ENCODE data around the gene SPO11. TPM values are rescaled to one million over a fixed set of nuclear protein-coding genes. Genes with fewer than 3 reads are reported as not detected.

The SPO11 gene
- total and polyA plus RNA-seq, 9 of the 15 experiments (the other 6 are each of a cell fraction or from before 2014, with no cell fraction given): not detected

DNA sequence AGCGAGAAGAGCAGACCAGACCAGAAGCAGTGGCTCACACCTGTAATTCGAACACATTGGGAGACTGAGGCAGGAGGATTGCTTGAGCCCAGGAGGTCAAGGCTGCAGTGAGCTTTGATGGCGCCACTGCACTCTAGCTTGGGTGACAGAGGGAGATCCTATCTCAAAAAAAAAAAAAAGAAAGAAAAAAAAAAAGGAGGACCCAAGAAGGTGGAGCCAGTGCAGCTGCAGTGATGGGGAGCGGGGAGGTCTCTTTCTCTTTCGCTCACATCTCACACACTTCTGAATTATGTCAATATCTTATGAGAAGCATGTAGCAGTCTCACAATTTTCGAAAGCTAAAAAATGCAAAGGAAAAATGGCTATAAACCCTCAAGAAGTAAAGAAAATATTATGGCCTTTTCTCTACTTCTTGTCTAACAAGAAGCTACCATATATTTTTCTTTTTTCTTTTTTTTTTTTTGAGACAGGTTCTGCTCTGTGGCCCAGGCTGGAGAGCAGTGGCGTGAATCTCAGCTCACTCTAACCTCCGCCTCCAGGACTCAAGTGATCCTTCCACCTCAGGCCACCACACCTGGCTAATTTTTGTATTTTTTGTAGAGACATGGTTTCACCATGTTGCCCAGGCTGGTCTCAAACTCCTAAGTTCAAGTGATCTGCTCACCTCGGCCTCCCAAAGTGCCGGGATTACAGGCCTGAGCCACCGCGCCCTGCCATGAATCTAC, 3.8 kb upstream of the SPO11 start:
- CTCF ChIA-PET (ENCODE audit: low intra/inter-chr PET ratio): no interaction called here
- FAIRE-seq: no peak
- H2AFZ ChIP-seq (ENCODE audit: low read depth, low read length): no peak overlapping the region
- no peak overlapping the region for H3K9ac ChIP-seq (ENCODE audit: insufficient read depth in 1 of 2, low read depth in 2 of 2, low read length in 2 of 2)
- TF ChIP-seq GABPB1 (CRISPR knock-in tag; IDR thresholded peaks at IDR 0.05) (no peak), ZNF384 (IDR thresholded peaks at IDR 0.05; ENCODE audit: low read depth, low read length) (peak; percentile 59)
- H3K9me1 ChIP-seq (ENCODE audit: control insufficient read depth, insufficient read depth, low read length): no peaks in the 10 kb centered on the region
- no peaks in the 10 kb centered on the region for H3K36me3 ChIP-seq (ENCODE audit: control insufficient read depth, insufficient read depth, low read length)
- H3K4me1 ChIP-seq (replicated peaks in 1 of 2; ENCODE audit: control insufficient read depth in 2 of 2, insufficient read depth in 2 of 2, low read length in 2 of 2): peaks cover 2 to 7% of the 10 kb centered on the region in 2 experiments; a peak in 2 of 5 replicates
- WGBS (ENCODE audit: insufficient coverage, low coverage, missing lambda C conversion rate): 3% methylated on average over 11 of the region's 12 CpGs
- no peak overlapping the region for H3K4me2 ChIP-seq (ENCODE audit: insufficient read depth, low read length)
- no peak overlapping the region for H3K4me3 ChIP-seq
- 0 out of 2 replicates have a peak, but pooled peaks cover 4% of the 10 kb centered on the region for H4K20me1 ChIP-seq (replicated peaks; ENCODE audit: control insufficient read depth, insufficient read depth, low read length)
- intact Hi-C loops (cut with micrococcal nuclease): no loop called here
- no peak for ATAC-seq
- no peaks in the 10 kb centered on the region for H3K79me2 ChIP-seq (ENCODE audit: control insufficient read depth, insufficient read depth, low read length)
- no peak overlapping the region for H3K27ac ChIP-seq (ENCODE audit: extremely low read depth, low read depth, low read length)
- POLR2A ChIA-PET: interaction anchor here (0.6 kb wide), 1 partner anchor 26 kb away, joined by 3 read pairs; no protein-coding TSS in a partner anchor
- no peak for DNase-seq (ENCODE audit: extremely low read depth in 1 of 4, low spot score in 3 of 4)
- H3K9me3 ChIP-seq (replicated peaks; ENCODE audit: control insufficient read depth, insufficient read depth, low read depth, low read length): no peaks in the 10 kb centered on the region
- in situ Hi-C loops (cut with MboI): no loop called here
- H3K27me3 ChIP-seq (ENCODE audit: control insufficient read depth in 2 of 2, insufficient read depth in 2 of 2, low read length in 2 of 2): peaks cover 19 to 38% of the 10 kb centered on the region in 2 experiments; a peak in 4 of 5 replicates
- BruUV-seq (replicated peaks): no TSS peak

DNA sequence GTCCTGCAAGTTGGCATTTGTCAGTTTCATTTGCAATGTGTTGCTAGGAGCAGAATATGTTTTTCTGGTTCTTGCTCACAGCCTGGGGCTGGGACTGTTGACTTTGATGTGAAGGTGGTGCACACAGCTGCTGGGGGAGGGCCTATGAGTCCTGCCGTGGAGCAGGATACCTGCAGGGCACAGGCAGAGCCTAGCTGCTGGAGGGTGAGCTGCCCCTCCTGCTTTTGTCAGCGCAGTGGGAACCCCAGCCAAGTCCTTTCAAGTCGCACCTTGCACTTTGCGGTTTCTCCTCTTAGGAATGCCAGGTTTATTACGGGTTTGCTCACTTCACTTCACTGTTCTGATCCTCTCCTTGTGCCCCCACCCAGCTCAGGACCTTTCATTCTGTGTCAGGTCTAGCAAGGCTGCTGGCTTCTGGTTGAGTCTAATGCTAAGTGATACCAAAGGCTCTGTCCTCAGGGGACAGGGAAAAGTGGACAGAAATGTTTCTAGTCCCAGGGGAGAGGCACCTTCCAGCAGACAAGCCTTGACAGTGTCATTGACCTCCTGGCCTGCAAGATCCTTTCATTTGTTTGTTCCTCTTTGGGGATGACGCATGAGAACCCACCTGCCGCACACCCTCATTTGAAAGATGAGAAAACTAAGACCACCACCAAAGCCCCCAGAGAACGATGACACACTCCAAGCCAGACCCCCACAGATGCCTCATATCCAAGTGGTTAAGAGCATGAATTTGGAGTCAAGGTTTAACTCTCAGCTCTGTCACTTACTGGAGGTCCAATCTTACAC, 2.7 kb upstream of the SPO11 start:
- Histone ChIP-seq H4K20me1 (replicated peaks; ENCODE audit: control insufficient read depth, insufficient read depth, low read length) (0 out of 2 replicates have a peak, but pooled peaks cover 4% of the 10 kb centered on the region), H3K9ac (ENCODE audit: insufficient read depth in 1 of 2, low read depth in 2 of 2, low read length in 2 of 2) (no peak overlapping the region), H3K36me3 (ENCODE audit: control insufficient read depth, insufficient read depth, low read length) (no peaks in the 10 kb centered on the region), H3K9me1 (ENCODE audit: control insufficient read depth, insufficient read depth, low read length) (no peaks in the 10 kb centered on the region), H3K4me1 (replicated peaks in 1 of 2; ENCODE audit: control insufficient read depth in 2 of 2, insufficient read depth in 2 of 2, low read length in 2 of 2) (peaks cover 2 to 7% of the 10 kb centered on the region in 2 experiments; a peak in 2 of 5 replicates), H3K27me3 (ENCODE audit: control insufficient read depth in 2 of 2, insufficient read depth in 2 of 2, low read length in 2 of 2) (peaks cover 15 to 33% of the 10 kb centered on the region in 2 experiments; a peak in 4 of 5 replicates), H2AFZ (ENCODE audit: low read depth, low read length) (no peak overlapping the region), H3K4me3 (no peak overlapping the region), H3K9me3 (replicated peaks; ENCODE audit: control insufficient read depth, insufficient read depth, low read depth, low read length) (no peaks in the 10 kb centered on the region), H3K79me2 (ENCODE audit: control insufficient read depth, insufficient read depth, low read length) (no peaks in the 10 kb centered on the region), H3K27ac (ENCODE audit: extremely low read depth, low read depth, low read length) (no peak overlapping the region), H3K4me2 (ENCODE audit: insufficient read depth, low read length) (no peak overlapping the region)
- 2% methylated on average over 8 of the region's 8 CpGs for WGBS (ENCODE audit: insufficient coverage, low coverage, missing lambda C conversion rate)
- in situ Hi-C loops (cut with MboI) (no loop called here), intact Hi-C loops (cut with micrococcal nuclease) (no loop called here)
- ATAC-seq: no peak
- no peak for FAIRE-seq
- no peak for DNase-seq (ENCODE audit: extremely low read depth in 1 of 4, low spot score in 3 of 4)
- CTCF ChIA-PET (ENCODE audit: low intra/inter-chr PET ratio): no interaction called here
- POLR2A ChIA-PET: interaction anchor here (0.6 kb wide), 2 partner anchors 12 to 50 kb away, joined by 3 read pairs; no protein-coding TSS in a partner anchor
- BruUV-seq (replicated peaks): no TSS peak
- TF ChIP-seq, protein P1, sequence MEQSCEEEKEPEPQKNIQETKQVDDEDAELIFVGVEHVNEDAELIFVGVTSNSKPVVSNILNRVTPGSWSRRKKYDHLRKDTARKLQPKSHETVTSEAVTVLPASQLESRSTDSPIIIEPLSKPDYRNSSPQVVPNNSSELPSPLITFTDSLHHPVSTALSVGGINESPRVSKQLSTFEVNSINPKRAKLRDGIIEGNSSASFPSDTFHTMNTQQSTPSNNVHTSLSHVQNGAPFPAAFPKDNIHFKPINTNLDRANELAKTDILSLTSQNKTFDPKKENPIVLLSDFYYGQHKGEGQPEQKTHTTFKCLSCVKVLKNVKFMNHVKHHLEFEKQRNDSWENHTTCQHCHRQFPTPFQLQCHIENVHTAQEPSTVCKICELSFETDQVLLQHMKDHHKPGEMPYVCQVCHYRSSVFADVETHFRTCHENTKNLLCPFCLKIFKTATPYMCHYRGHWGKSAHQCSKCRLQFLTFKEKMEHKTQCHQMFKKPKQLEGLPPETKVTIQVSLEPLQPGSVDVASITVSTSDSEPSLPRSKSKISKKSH (CRISPR knock-in tag; IDR thresholded peaks at IDR 0.05): no peak
- TF ChIP-seq ZBTB8A (IDR thresholded peaks at IDR 0.05; ENCODE audit: partially characterized antibody) (no peak), MTA1 (IDR thresholded peaks at IDR 0.05; ENCODE audit: borderline replicate concordance) (no peak), LCOR (CRISPR knock-in tag; IDR thresholded peaks at IDR 0.05) (no peak), NONO (IDR thresholded peaks at IDR 0.05; ENCODE audit: low read depth in 2 of 2, low read length in 1 of 2) (no peak), HNRNPK (IDR thresholded peaks at IDR 0.05; ENCODE audit: low read depth, low read length, poor library complexity, severe bottlenecking) (no peak), HMG20B (CRISPR knock-in tag; IDR thresholded peaks at IDR 0.05) (no peak)
- TF ChIP-seq, protein P2, sequence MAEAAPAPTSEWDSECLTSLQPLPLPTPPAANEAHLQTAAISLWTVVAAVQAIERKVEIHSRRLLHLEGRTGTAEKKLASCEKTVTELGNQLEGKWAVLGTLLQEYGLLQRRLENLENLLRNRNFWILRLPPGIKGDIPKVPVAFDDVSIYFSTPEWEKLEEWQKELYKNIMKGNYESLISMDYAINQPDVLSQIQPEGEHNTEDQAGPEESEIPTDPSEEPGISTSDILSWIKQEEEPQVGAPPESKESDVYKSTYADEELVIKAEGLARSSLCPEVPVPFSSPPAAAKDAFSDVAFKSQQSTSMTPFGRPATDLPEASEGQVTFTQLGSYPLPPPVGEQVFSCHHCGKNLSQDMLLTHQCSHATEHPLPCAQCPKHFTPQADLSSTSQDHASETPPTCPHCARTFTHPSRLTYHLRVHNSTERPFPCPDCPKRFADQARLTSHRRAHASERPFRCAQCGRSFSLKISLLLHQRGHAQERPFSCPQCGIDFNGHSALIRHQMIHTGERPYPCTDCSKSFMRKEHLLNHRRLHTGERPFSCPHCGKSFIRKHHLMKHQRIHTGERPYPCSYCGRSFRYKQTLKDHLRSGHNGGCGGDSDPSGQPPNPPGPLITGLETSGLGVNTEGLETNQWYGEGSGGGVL (CRISPR knock-in tag; IDR thresholded peaks at IDR 0.05): no peak
